Osteocyte (in vitro differentiated cells): ENCODE results near the gene AKAP1. TPM values are rescaled to one million over a fixed set of nuclear protein-coding genes. Genes with fewer than 3 reads are reported as not detected.

Experiments used
- DNase-seq: peaks from one replicate; pipeline ENCODE4 v3.0.0; 2021; ENCODE audit warnings: mixed read lengths; ENCODE audit not compliant: unreplicated experiment; ENCODE audit errors: extremely low spot score
- H3K27ac Mint-ChIP-seq: one replicate; pipeline ENCODE4 v1.8.0; 2021; ENCODE audit warnings: mild to moderate bottlenecking, mixed read lengths; ENCODE audit not compliant: unreplicated experiment
- H3K27me3 Mint-ChIP-seq: one replicate; pipeline ENCODE4 v1.8.0; 2021; ENCODE audit warnings: mixed read lengths; ENCODE audit not compliant: unreplicated experiment
- H3K36me3 Mint-ChIP-seq: one replicate; pipeline ENCODE4 v1.8.0; 2021; ENCODE audit warnings: mixed read lengths; ENCODE audit not compliant: unreplicated experiment
- H3K4me1 Mint-ChIP-seq: one replicate; pipeline ENCODE4 v1.8.0; 2021; ENCODE audit warnings: mixed read lengths; ENCODE audit not compliant: unreplicated experiment
- H3K4me3 Mint-ChIP-seq: one replicate; pipeline ENCODE4 v1.8.0; 2021; ENCODE audit warnings: mild to moderate bottlenecking, moderate library complexity, mixed read lengths; ENCODE audit not compliant: unreplicated experiment
- H3K9me3 Mint-ChIP-seq: one replicate; pipeline ENCODE4 v1.8.0; 2021; ENCODE audit warnings: mixed read lengths; ENCODE audit not compliant: unreplicated experiment
- total RNA-seq: library from RNA; stranded (reverse); gene quantifications from 2 replicates; pipeline ENCODE4 v1.2.1, GENCODE V29; 2021
- TF ChIP-seq, protein P1 (sequence below): fragments of 200-600 bp; sonication (generic); IDR thresholded peaks from 2 replicates; pipeline ENCODE4 v1.5.0; 2021; ENCODE audit warnings: antibody characterized with exemption, mild to moderate bottlenecking, moderate library complexity

AKAP1 gene
- total RNA-seq, 1 donor from 2014 or later, result 16.8 TPM

GRCh38 chr17:57168695-57169094 lies 83.6 kb downstream of the AKAP1 start:
- H3K9me3 Mint-ChIP-seq, result no peaks in the 10 kb centered on the region
- H3K4me1 Mint-ChIP-seq, result no peaks in the 10 kb centered on the region
- no peak overlapping the region for H3K27ac Mint-ChIP-seq
- DNase-seq, result no peak
- H3K36me3 Mint-ChIP-seq, result no peaks in the 10 kb centered on the region
- TF ChIP-seq, protein P1, sequence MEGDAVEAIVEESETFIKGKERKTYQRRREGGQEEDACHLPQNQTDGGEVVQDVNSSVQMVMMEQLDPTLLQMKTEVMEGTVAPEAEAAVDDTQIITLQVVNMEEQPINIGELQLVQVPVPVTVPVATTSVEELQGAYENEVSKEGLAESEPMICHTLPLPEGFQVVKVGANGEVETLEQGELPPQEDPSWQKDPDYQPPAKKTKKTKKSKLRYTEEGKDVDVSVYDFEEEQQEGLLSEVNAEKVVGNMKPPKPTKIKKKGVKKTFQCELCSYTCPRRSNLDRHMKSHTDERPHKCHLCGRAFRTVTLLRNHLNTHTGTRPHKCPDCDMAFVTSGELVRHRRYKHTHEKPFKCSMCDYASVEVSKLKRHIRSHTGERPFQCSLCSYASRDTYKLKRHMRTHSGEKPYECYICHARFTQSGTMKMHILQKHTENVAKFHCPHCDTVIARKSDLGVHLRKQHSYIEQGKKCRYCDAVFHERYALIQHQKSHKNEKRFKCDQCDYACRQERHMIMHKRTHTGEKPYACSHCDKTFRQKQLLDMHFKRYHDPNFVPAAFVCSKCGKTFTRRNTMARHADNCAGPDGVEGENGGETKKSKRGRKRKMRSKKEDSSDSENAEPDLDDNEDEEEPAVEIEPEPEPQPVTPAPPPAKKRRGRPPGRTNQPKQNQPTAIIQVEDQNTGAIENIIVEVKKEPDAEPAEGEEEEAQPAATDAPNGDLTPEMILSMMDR, result no peak
- H3K27me3 Mint-ChIP-seq, result peaks cover 26% of the 10 kb centered on the region
- no peak overlapping the region for H3K4me3 Mint-ChIP-seq

GRCh38 chr17:57170866-57171265 lies 85.8 kb downstream of the AKAP1 start:
- H3K9me3 Mint-ChIP-seq, result no peaks in the 10 kb centered on the region
- no peak for DNase-seq
- H3K4me1 Mint-ChIP-seq, result no peaks in the 10 kb centered on the region
- no peaks in the 10 kb centered on the region for H3K36me3 Mint-ChIP-seq
- H3K27me3 Mint-ChIP-seq, result peaks cover 43% of the 10 kb centered on the region
- no peak overlapping the region for H3K4me3 Mint-ChIP-seq
- no peak overlapping the region for H3K27ac Mint-ChIP-seq
- TF ChIP-seq, protein P1, result no peak

Other genes starting within 250 kb of the AKAP1 start
- 28.1 and 35.1 TPM in 2 replicates for gene TRIM25, start 171.2 kb upstream of the AKAP1 start, total RNA-seq
- gene COIL, start 124.2 kb upstream of the AKAP1 start, total RNA-seq, result 14.9 and 15.2 TPM in 2 replicates
- 68.9 and 75.2 TPM in 2 replicates for gene SCPEP1, start 107.1 kb upstream of the AKAP1 start, total RNA-seq
- 68.5 and 75.5 TPM in 2 replicates for gene MSI2, start 171.3 kb downstream of the AKAP1 start, total RNA-seq